Activated CD8-positive, alpha-beta T cell treated with anti-CD3 and anti-CD28 coated beads for 36 hours (primary cell): Measurements from ENCODE around the gene CNOT10. TPM values are rescaled to one million over a fixed set of nuclear protein-coding genes. Genes with fewer than 3 reads are reported as not detected.
"Not testable (repeated sequence)": the region's sequence is repeated elsewhere in the genome, so short reads cannot be mapped to it uniquely, and the experiment has no call there.

Experiments
- ATAC-seq: fragments of 200-7000 bp; cut with Tn5 transposase; one replicate; pipeline ENCODE4 v1.10.0; 2021; ENCODE audit warnings: mild to moderate bottlenecking, moderate library complexity
- CTCF ChIA-PET: fragments of 350-600 bp; sonication (Branson Sonifier 250); formaldehyde crosslinking; loops from one replicate; lab custom pipeline; 2021; ENCODE audit warnings: antibody characterized with exemption; lab: Charles Lee
- POLR2A ChIA-PET: fragments of 350-600 bp; sonication (Branson Sonifier 250); formaldehyde crosslinking; loops from one replicate; lab custom pipeline; 2021; ENCODE audit warnings: antibody characterized with exemption; lab: Charles Lee
- DNase-seq: peaks from one replicate; pipeline ENCODE4 v3.0.0-alpha.2; 2020
- H3K27ac Mint-ChIP-seq: one replicate; pipeline ENCODE4 v1.8.0; 2021; ENCODE audit warnings: mild to moderate bottlenecking, mixed read lengths
- H3K27me3 Mint-ChIP-seq: one replicate; pipeline ENCODE4 v1.8.0; 2021; ENCODE audit warnings: mixed read lengths
- H3K36me3 Mint-ChIP-seq: one replicate; pipeline ENCODE4 v1.8.0; 2021; ENCODE audit warnings: low read depth, mixed read lengths
- H3K4me1 Mint-ChIP-seq: one replicate; pipeline ENCODE4 v1.8.0; 2021; ENCODE audit warnings: low read depth, mixed read lengths
- H3K4me3 Mint-ChIP-seq: one replicate; pipeline ENCODE4 v1.8.0; 2021; ENCODE audit warnings: mild to moderate bottlenecking, moderate library complexity, mixed read lengths
- H3K9me3 Mint-ChIP-seq: one replicate; pipeline ENCODE4 v1.8.0; 2021; ENCODE audit warnings: mixed read lengths
- CTCF ChIP-seq: fragments of 200-600 bp; IDR thresholded peaks from one replicate; pipeline ENCODE4 v1.8.0; 2022; ENCODE audit warnings: antibody characterized with exemption, mild to moderate bottlenecking
- intact Hi-C: fragments of 100-400 bp; cut with micrococcal nuclease; formaldehyde crosslinking; loops from one replicate; pipeline ENCODE4 v1.10.0; 2022
- total RNA-seq, 2 experiments: library from RNA; stranded (reverse); gene quantifications; one replicate each; pipeline ENCODE4 v1.2.3, GENCODE V29; 2021

The CNOT10 gene
- total RNA-seq, 2 experiments from 2014 or later, result 58.5 to 61.0 TPM

GRCh38 chr3:32662647-32663046 is 22.3 kb upstream of the CNOT10 start:
- POLR2A ChIA-PET, result no interaction called here
- intact Hi-C loops, result loop anchor here (10.0 kb wide), 1 partner anchor 488 kb away; no protein-coding TSS in a partner anchor

GRCh38 chr3:32664630-32665075 is 20.3 kb upstream of the CNOT10 start:
- H3K9me3 Mint-ChIP-seq, POLR2A ChIA-PET, H3K4me1 Mint-ChIP-seq, H3K36me3 Mint-ChIP-seq, H3K27ac Mint-ChIP-seq, DNase-seq, H3K4me3 Mint-ChIP-seq, H3K27me3 Mint-ChIP-seq: not testable (repeated sequence)
- CTCF ChIA-PET, result interaction anchor here (0.7 to 2.0 kb wide), 5 partner anchors 40 to 491 kb away, joined by 3 to 9 read pairs (median 3); no protein-coding TSS in a partner anchor
- TF ChIP-seq CTCF, result peak; percentile 45
- peak; percentile 45 for ATAC-seq
- intact Hi-C loops, result loop anchor here (5.0 to 10.0 kb wide), 2 partner anchors 152 to 490 kb away; no protein-coding TSS in a partner anchor

More at GRCh38 chr3:32662647-32663046, 22.3 kb upstream of the CNOT10 start:
- Mint-ChIP-seq H3K27ac (no peak overlapping the region), H3K36me3 (no peaks in the 10 kb centered on the region), H3K4me3 (no peak overlapping the region), H3K9me3 (no peaks in the 10 kb centered on the region), H3K4me1 (no peaks in the 10 kb centered on the region), H3K27me3 (no peaks in the 10 kb centered on the region)
- ATAC-seq, result no peak
- CTCF ChIA-PET, result interaction anchor here (1.0 to 1.1 kb wide), 2 partner anchors 149 to 153 kb away, joined by 3 read pairs; no protein-coding TSS in a partner anchor
- no peak for TF ChIP-seq CTCF
- no peak for DNase-seq

GRCh38 chr3:32667072-32667582 is 17.9 kb upstream of the CNOT10 start:
- ChIA-PET CTCF (no interaction called here), POLR2A (no interaction called here)
- Mint-ChIP-seq H3K27me3 (peaks cover 1% of the 10 kb centered on the region), H3K4me1 (no peaks in the 10 kb centered on the region), H3K36me3 (no peaks in the 10 kb centered on the region), H3K4me3 (no peak overlapping the region), H3K9me3 (no peaks in the 10 kb centered on the region), H3K27ac (no peak overlapping the region)
- intact Hi-C loops, result loop anchor here (5.0 to 10.0 kb wide), 2 partner anchors 155 to 492 kb away; no protein-coding TSS in a partner anchor
- no peak for TF ChIP-seq CTCF
- ATAC-seq (no peak), DNase-seq (no peak)

- H3K27me3 Mint-ChIP-seq, ATAC-seq, DNase-seq, H3K36me3 Mint-ChIP-seq, H3K9me3 Mint-ChIP-seq, H3K4me3 Mint-ChIP-seq, H3K27ac Mint-ChIP-seq, H3K4me1 Mint-ChIP-seq: not testable (repeated sequence)
- intact Hi-C loops, result loop anchor here (5.0 to 10.0 kb wide), 2 partner anchors 157 to 494 kb away; no protein-coding TSS in a partner anchor
- ChIA-PET CTCF (interaction anchor here (1.7 kb wide), 1 partner anchor 159 kb away, joined by 8 read pairs; no protein-coding TSS in a partner anchor), POLR2A (interaction anchor here (1.1 kb wide), 1 partner anchor 22 kb away, joined by 3 read pairs; no protein-coding TSS in a partner anchor)
Observed at GRCh38 chr3:32669226-32669625, 15.8 kb upstream of the CNOT10 start.

- H3K27ac Mint-ChIP-seq, POLR2A ChIA-PET, H3K4me1 Mint-ChIP-seq, H3K27me3 Mint-ChIP-seq, DNase-seq, H3K36me3 Mint-ChIP-seq, intact Hi-C loops, ATAC-seq, H3K4me3 Mint-ChIP-seq, H3K9me3 Mint-ChIP-seq: not testable (repeated sequence)
- CTCF ChIA-PET, result interaction anchor here (0.7 to 0.9 kb wide), 2 partner anchors 164 to 206 kb away, joined by 3 read pairs; no protein-coding TSS in a partner anchor
Observed at GRCh38 chr3:32673730-32674129, 11.3 kb upstream of the CNOT10 start.

- CTCF ChIA-PET, result no interaction called here
- H3K27me3 Mint-ChIP-seq, result no peaks in the 10 kb centered on the region
- POLR2A ChIA-PET, result interaction anchor here (1.1 kb wide), 1 partner anchor 9 kb away, joined by 3 read pairs; no protein-coding TSS in a partner anchor
- DNase-seq (no peak), ATAC-seq (no peak)
- no peaks in the 10 kb centered on the region for H3K4me1 Mint-ChIP-seq
- H3K9me3 Mint-ChIP-seq, result no peaks in the 10 kb centered on the region
- no peak overlapping the region for H3K4me3 Mint-ChIP-seq
- no peaks in the 10 kb centered on the region for H3K36me3 Mint-ChIP-seq
- intact Hi-C loops, result no loop called here
- TF ChIP-seq CTCF, result no peak
- H3K27ac Mint-ChIP-seq, result no peak overlapping the region
Observed at GRCh38 chr3:32675164-32675563, 9.8 kb upstream of the CNOT10 start.
